ENCODE measurements around the gene CENPO. TPM values are rescaled to one million over a fixed set of nuclear protein-coding genes. Genes with fewer than 3 reads are reported as not detected.

The CENPO gene
- total and polyA plus RNA-seq, 4 donors = 2.0 to 4.0 (median 2.9) TPM

- WGBS, 2 donors = 95% methylated on average over 9 of the region's 9 CpGs
- no peak overlapping the region for H3K27ac ChIP-seq (ENCODE audit: low read depth in 1 of 2, low read length in 2 of 2)
- H3K9me3 ChIP-seq (ENCODE audit: control insufficient read depth, low read length) = no peaks in the 10 kb centered on the region
- H3K36me3 ChIP-seq (ENCODE audit: control insufficient read depth in 1 of 2, insufficient read depth in 2 of 2, low read length in 1 of 2) = peaks cover 0 to 2% of the 10 kb centered on the region in 2 donors
- ATAC-seq (ENCODE audit: low FRiP score) (no peak), DNase-seq (peak in 1 of 2 donors; percentile 63)
- H3K4me3 ChIP-seq (ENCODE audit: low read length in 2 of 2) = no peak overlapping the region
- no peaks in the 10 kb centered on the region for H3K4me1 ChIP-seq (ENCODE audit: control insufficient read depth in 1 of 2, insufficient read depth in 2 of 2, low read length in 2 of 2)
- H3K27me3 ChIP-seq (ENCODE audit: control insufficient read depth in 1 of 2, insufficient read depth in 2 of 2, low read length in 1 of 2) = no peaks in the 10 kb centered on the region
- intact Hi-C loops (cut with DNase I) = no loop called here
Measured at GRCh38 chr2:24844023-24844685, 50.9 kb downstream of the CENPO start.

GRCh38 chr2:24845691-24846090 lies 52.5 kb downstream of the CENPO start:
- Histone ChIP-seq H3K4me1 (ENCODE audit: control insufficient read depth in 1 of 2, insufficient read depth in 2 of 2, low read length in 2 of 2) (no peaks in the 10 kb centered on the region), H3K27ac (ENCODE audit: low read depth in 1 of 2, low read length in 2 of 2) (no peak overlapping the region), H3K36me3 (ENCODE audit: control insufficient read depth in 1 of 2, insufficient read depth in 2 of 2, low read length in 1 of 2) (peaks cover 0 to 2% of the 10 kb centered on the region in 2 donors), H3K9me3 (ENCODE audit: control insufficient read depth, low read length) (no peaks in the 10 kb centered on the region), H3K27me3 (ENCODE audit: control insufficient read depth in 1 of 2, insufficient read depth in 2 of 2, low read length in 1 of 2) (no peaks in the 10 kb centered on the region), H3K4me3 (ENCODE audit: low read length in 2 of 2) (no peak overlapping the region)
- 96 to 98% methylated on average over 5 of the region's 5 CpGs for WGBS, 2 donors
- DNase-seq = peak in 1 of 2 donors; percentile 66
- no peak for ATAC-seq (ENCODE audit: low FRiP score)
- intact Hi-C loops (cut with DNase I) = no loop called here

- Histone ChIP-seq H3K9me3 (ENCODE audit: control insufficient read depth, low read length) (no peaks in the 10 kb centered on the region), H3K4me3 (ENCODE audit: low read length in 2 of 2) (no peak overlapping the region), H3K27me3 (ENCODE audit: control insufficient read depth in 1 of 2, insufficient read depth in 2 of 2, low read length in 1 of 2) (no peaks in the 10 kb centered on the region), H3K27ac (ENCODE audit: low read depth in 1 of 2, low read length in 2 of 2) (no peak overlapping the region), H3K36me3 (ENCODE audit: control insufficient read depth in 1 of 2, insufficient read depth in 2 of 2, low read length in 1 of 2) (no peaks in the 10 kb centered on the region), H3K4me1 (ENCODE audit: control insufficient read depth in 1 of 2, insufficient read depth in 2 of 2, low read length in 2 of 2) (no peaks in the 10 kb centered on the region)
- intact Hi-C loops (cut with DNase I) = no loop called here
- ATAC-seq (ENCODE audit: low FRiP score) = no peak
- WGBS, 2 donors = 78 to 83% methylated on average over 7 of the region's 7 CpGs
- DNase-seq = no peak
Measured at GRCh38 chr2:24850944-24851343, 57.7 kb downstream of the CENPO start.

GRCh38 chr2:24852026-24852425 lies 58.8 kb downstream of the CENPO start:
- 96% methylated on average over 13 of the region's 13 CpGs for WGBS, 2 donors
- H3K27me3 ChIP-seq (ENCODE audit: control insufficient read depth in 1 of 2, insufficient read depth in 2 of 2, low read length in 1 of 2) = no peaks in the 10 kb centered on the region
- DNase-seq = no peak

GRCh38 chr2:24852431-24853020 lies 59.3 kb downstream of the CENPO start:
- Histone ChIP-seq H3K4me3 (ENCODE audit: low read length in 2 of 2) (no peak overlapping the region), H3K36me3 (ENCODE audit: control insufficient read depth in 1 of 2, insufficient read depth in 2 of 2, low read length in 1 of 2) (no peaks in the 10 kb centered on the region), H3K4me1 (ENCODE audit: control insufficient read depth in 1 of 2, insufficient read depth in 2 of 2, low read length in 2 of 2) (no peaks in the 10 kb centered on the region), H3K27ac (ENCODE audit: low read depth in 1 of 2, low read length in 2 of 2) (no peak overlapping the region), H3K9me3 (ENCODE audit: control insufficient read depth, low read length) (no peaks in the 10 kb centered on the region), H3K27me3 (ENCODE audit: control insufficient read depth in 1 of 2, insufficient read depth in 2 of 2, low read length in 1 of 2) (no peaks in the 10 kb centered on the region)
- WGBS, 2 donors = 95% methylated on average over 23 of the region's 23 CpGs
- ATAC-seq (ENCODE audit: low FRiP score) = no peak
- DNase-seq = no peak
- intact Hi-C loops (cut with DNase I) = no loop called here

More at GRCh38 chr2:24852026-24852425, 58.8 kb downstream of the CENPO start:
- Histone ChIP-seq H3K27ac (ENCODE audit: low read depth in 1 of 2, low read length in 2 of 2) (no peak overlapping the region), H3K36me3 (ENCODE audit: control insufficient read depth in 1 of 2, insufficient read depth in 2 of 2, low read length in 1 of 2) (no peaks in the 10 kb centered on the region), H3K4me1 (ENCODE audit: control insufficient read depth in 1 of 2, insufficient read depth in 2 of 2, low read length in 2 of 2) (no peaks in the 10 kb centered on the region), H3K4me3 (ENCODE audit: low read length in 2 of 2) (no peak overlapping the region), H3K9me3 (ENCODE audit: control insufficient read depth, low read length) (no peaks in the 10 kb centered on the region)
- intact Hi-C loops (cut with DNase I) = no loop called here
- ATAC-seq (ENCODE audit: low FRiP score) = no peak

- WGBS, 2 donors = 95% methylated on average over 9 of the region's 9 CpGs
- no peaks in the 10 kb centered on the region for H3K9me3 ChIP-seq (ENCODE audit: control insufficient read depth, low read length)
- no peaks in the 10 kb centered on the region for H3K27me3 ChIP-seq (ENCODE audit: control insufficient read depth in 1 of 2, insufficient read depth in 2 of 2, low read length in 1 of 2)
- H3K4me3 ChIP-seq (ENCODE audit: low read length in 2 of 2) = no peak overlapping the region
- no peak for ATAC-seq (ENCODE audit: low FRiP score)
- H3K36me3 ChIP-seq (ENCODE audit: control insufficient read depth in 1 of 2, insufficient read depth in 2 of 2, low read length in 1 of 2) = no peaks in the 10 kb centered on the region
- intact Hi-C loops (cut with DNase I) = no loop called here
- DNase-seq = no peak
- H3K27ac ChIP-seq (ENCODE audit: low read depth in 1 of 2, low read length in 2 of 2) = no peak overlapping the region
- no peaks in the 10 kb centered on the region for H3K4me1 ChIP-seq (ENCODE audit: control insufficient read depth in 1 of 2, insufficient read depth in 2 of 2, low read length in 2 of 2)
Measured at GRCh38 chr2:24853046-24853445, 59.8 kb downstream of the CENPO start.

- no peak for ATAC-seq (ENCODE audit: low FRiP score)
- no peak overlapping the region for H3K4me3 ChIP-seq (ENCODE audit: low read length in 2 of 2)
- no peaks in the 10 kb centered on the region for H3K9me3 ChIP-seq (ENCODE audit: control insufficient read depth, low read length)
- H3K4me1 ChIP-seq (ENCODE audit: control insufficient read depth in 1 of 2, insufficient read depth in 2 of 2, low read length in 2 of 2) = no peaks in the 10 kb centered on the region
- 82 to 89% methylated on average over 3 of the region's 3 CpGs for WGBS, 2 donors
- DNase-seq = no peak
- intact Hi-C loops (cut with DNase I) = no loop called here
- H3K27ac ChIP-seq (ENCODE audit: low read depth in 1 of 2, low read length in 2 of 2) = no peak overlapping the region
- H3K36me3 ChIP-seq (ENCODE audit: control insufficient read depth in 1 of 2, insufficient read depth in 2 of 2, low read length in 1 of 2) = no peaks in the 10 kb centered on the region
- H3K27me3 ChIP-seq (ENCODE audit: control insufficient read depth in 1 of 2, insufficient read depth in 2 of 2, low read length in 1 of 2) = no peaks in the 10 kb centered on the region
Measured at GRCh38 chr2:24853996-24854395, 60.8 kb downstream of the CENPO start.

- no peak for DNase-seq
- 38 to 40% methylated on average over 8 of the region's 8 CpGs for WGBS, 2 donors
- intact Hi-C loops (cut with DNase I) = no loop called here
- no peaks in the 10 kb centered on the region for H3K4me1 ChIP-seq (ENCODE audit: control insufficient read depth in 1 of 2, insufficient read depth in 2 of 2, low read length in 2 of 2)
- H3K27me3 ChIP-seq (ENCODE audit: control insufficient read depth in 1 of 2, insufficient read depth in 2 of 2, low read length in 1 of 2) = no peaks in the 10 kb centered on the region
- H3K27ac ChIP-seq (ENCODE audit: low read depth in 1 of 2, low read length in 2 of 2) = peak overlapping the region; percentile 1 to 43
- H3K9me3 ChIP-seq (ENCODE audit: control insufficient read depth, low read length) = no peaks in the 10 kb centered on the region
- ATAC-seq (ENCODE audit: low FRiP score) = peak; percentile 23
- no peaks in the 10 kb centered on the region for H3K36me3 ChIP-seq (ENCODE audit: control insufficient read depth in 1 of 2, insufficient read depth in 2 of 2, low read length in 1 of 2)
- H3K4me3 ChIP-seq (ENCODE audit: low read length in 2 of 2) = no peak overlapping the region
Measured at GRCh38 chr2:24855022-24855622, 61.9 kb downstream of the CENPO start.

GRCh38 chr2:24855726-24856125 lies 62.5 kb downstream of the CENPO start:
- peak; percentile 72 to 82 for DNase-seq
- Histone ChIP-seq H3K27ac (ENCODE audit: low read depth in 1 of 2, low read length in 2 of 2) (peak overlapping the region; percentile 1 to 30), H3K27me3 (ENCODE audit: control insufficient read depth in 1 of 2, insufficient read depth in 2 of 2, low read length in 1 of 2) (no peaks in the 10 kb centered on the region), H3K4me3 (ENCODE audit: low read length in 2 of 2) (no peak overlapping the region), H3K4me1 (ENCODE audit: control insufficient read depth in 1 of 2, insufficient read depth in 2 of 2, low read length in 2 of 2) (no peaks in the 10 kb centered on the region), H3K36me3 (ENCODE audit: control insufficient read depth in 1 of 2, insufficient read depth in 2 of 2, low read length in 1 of 2) (no peaks in the 10 kb centered on the region), H3K9me3 (ENCODE audit: control insufficient read depth, low read length) (no peaks in the 10 kb centered on the region)
- intact Hi-C loops (cut with DNase I) = no loop called here
- ATAC-seq (ENCODE audit: low FRiP score) = peak; percentile 69
- 0 to 11% methylated on average over 4 of the region's 4 CpGs for WGBS, 2 donors
